ENCODE results near the gene SLC5A10. TPM values are rescaled to one million over a fixed set of nuclear protein-coding genes. Genes with fewer than 3 reads are reported as not detected.

Gene SLC5A10
- total RNA-seq, 1 experiment from 2014 or later = not detected

DNA sequence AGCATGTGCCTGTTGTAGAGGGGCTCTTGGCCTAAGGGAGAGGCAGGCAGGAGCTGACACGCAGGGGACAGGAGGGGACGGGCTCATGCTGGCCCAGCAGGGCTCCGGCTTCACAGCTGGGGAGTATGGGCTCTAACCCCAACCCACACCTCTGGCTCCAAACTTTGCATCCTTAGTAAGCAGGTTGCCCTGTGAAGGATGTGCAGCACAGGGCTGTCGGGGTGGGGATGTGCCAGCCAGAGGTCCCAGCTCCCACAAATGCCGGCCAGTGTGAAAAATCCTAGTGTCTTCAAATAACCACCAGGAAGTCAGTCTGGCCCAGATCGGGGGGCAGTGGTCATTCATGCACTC, 66.6 kb downstream of the SLC5A10 start:
- Histone ChIP-seq H3K79me2 (ENCODE audit: insufficient read depth, low read length) (no peaks in the 10 kb centered on the region), H2AFZ (ENCODE audit: low read length) (no peak overlapping the region), H3K27ac (ENCODE audit: insufficient read length, low read depth, low read length) (no peak overlapping the region), H3T11ph (ENCODE audit: low read length) (no peak overlapping the region), H3K56ac (ENCODE audit: insufficient read length, low read depth, low read length) (no peak overlapping the region), H3K9ac (ENCODE audit: extremely low read depth, insufficient read length, low read length) (no peak overlapping the region), H4K20me1 (ENCODE audit: control insufficient read depth, insufficient read depth, insufficient read length) (no peaks in the 10 kb centered on the region), H4K8ac (replicated peaks; ENCODE audit: insufficient read length, low read depth, low read length) (no peak overlapping the region), H2BK120ac (ENCODE audit: low read depth, low read length, poor library complexity, severe bottlenecking) (no peak overlapping the region), H4K91ac (ENCODE audit: insufficient read length, low read depth, low read length) (no peak overlapping the region), H2AK5ac (ENCODE audit: insufficient read length, low read length) (no peak overlapping the region), H2BK15ac (ENCODE audit: low read depth, low read length) (no peak overlapping the region), H3K4me2 (ENCODE audit: insufficient read depth, insufficient read length, low read length) (no peak overlapping the region), H3K14ac (ENCODE audit: insufficient read depth, low read length) (no peak overlapping the region), H3K4ac (ENCODE audit: low read depth, low read length) (no peak overlapping the region), H3K23ac (ENCODE audit: insufficient read length, low read depth, low read length) (no peak overlapping the region), H3K4me1 (ENCODE audit: insufficient read depth, low read length) (no peaks in the 10 kb centered on the region), H4K5ac (ENCODE audit: insufficient read length, low read depth, low read length) (no peak overlapping the region), H3K9me3 (ENCODE audit: control insufficient read depth, low read depth, low read length) (no peaks in the 10 kb centered on the region), H3K23me2 (ENCODE audit: insufficient read length, low read depth, low read length, poor library complexity, severe bottlenecking) (no peaks in the 10 kb centered on the region), H3K18ac (ENCODE audit: insufficient read length, low read depth, low read length) (no peak overlapping the region), H2BK20ac (ENCODE audit: low read depth, low read length, poor library complexity, severe bottlenecking) (no peak overlapping the region), H2BK12ac (ENCODE audit: insufficient read length, low read depth, low read length) (no peak overlapping the region), H3K27me3 (ENCODE audit: insufficient read depth, low read length) (no peaks in the 10 kb centered on the region; the same call in 1 of the 2 replicates), H2BK5ac (ENCODE audit: insufficient read length, low read length) (no peak overlapping the region), H3K79me1 (ENCODE audit: insufficient read depth, low read depth, low read length, poor library complexity, severe bottlenecking) (no peaks in the 10 kb centered on the region)
- no peak for DNase-seq
- Mint-ChIP-seq H3K4me1 (peaks cover 6 to 26% of the 10 kb centered on the region in 2 experiments), H3K27ac (no peak overlapping the region), H3K9me3 (no peaks in the 10 kb centered on the region), H3K4me3 (no peak overlapping the region), H3K27me3 (ENCODE audit: low read depth) (peaks cover 7% of the 10 kb centered on the region), H3K36me3 (ENCODE audit: insufficient read depth in 1 of 3, low read depth in 3 of 3) (no peaks in the 10 kb centered on the region; a peak in 1 of 7 replicates)
- TF ChIP-seq, protein P1, sequence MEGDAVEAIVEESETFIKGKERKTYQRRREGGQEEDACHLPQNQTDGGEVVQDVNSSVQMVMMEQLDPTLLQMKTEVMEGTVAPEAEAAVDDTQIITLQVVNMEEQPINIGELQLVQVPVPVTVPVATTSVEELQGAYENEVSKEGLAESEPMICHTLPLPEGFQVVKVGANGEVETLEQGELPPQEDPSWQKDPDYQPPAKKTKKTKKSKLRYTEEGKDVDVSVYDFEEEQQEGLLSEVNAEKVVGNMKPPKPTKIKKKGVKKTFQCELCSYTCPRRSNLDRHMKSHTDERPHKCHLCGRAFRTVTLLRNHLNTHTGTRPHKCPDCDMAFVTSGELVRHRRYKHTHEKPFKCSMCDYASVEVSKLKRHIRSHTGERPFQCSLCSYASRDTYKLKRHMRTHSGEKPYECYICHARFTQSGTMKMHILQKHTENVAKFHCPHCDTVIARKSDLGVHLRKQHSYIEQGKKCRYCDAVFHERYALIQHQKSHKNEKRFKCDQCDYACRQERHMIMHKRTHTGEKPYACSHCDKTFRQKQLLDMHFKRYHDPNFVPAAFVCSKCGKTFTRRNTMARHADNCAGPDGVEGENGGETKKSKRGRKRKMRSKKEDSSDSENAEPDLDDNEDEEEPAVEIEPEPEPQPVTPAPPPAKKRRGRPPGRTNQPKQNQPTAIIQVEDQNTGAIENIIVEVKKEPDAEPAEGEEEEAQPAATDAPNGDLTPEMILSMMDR (conservative IDR thresholded peaks at IDR 0.05) = no peak
- no CpG with 5 or more reads among the region's 6 CpGs for whole genome bisulfite sequencing (ENCODE audit: extremely low coverage, insufficient read length, low lambda C conversion rate)
